HL-60 (cell line): ENCODE measurements around the gene ANO2.

ENCODE experiments used
- DNase-seq, 2 experiments: peaks; one replicate each; pipeline ENCODE4 v3.0.0-alpha.2; 2010 to 2020; ENCODE audit warnings: low read depth in 1 of 2, low spot score in 1 of 2
- H3K27ac ChIP-seq: fragments of 250-450 bp; sonication (Bioruptor Pico); replicated peaks from 2 replicates; pipeline ENCODE4 v1.5.1; 2020; ENCODE audit warnings: mild to moderate bottlenecking, moderate library complexity
- H3K27me3 ChIP-seq: fragments of 250-450 bp; sonication (Bioruptor Pico); 2 replicates; pipeline ENCODE4 v1.5.1; 2021; ENCODE audit warnings: mild to moderate bottlenecking, moderate library complexity; ENCODE audit not compliant: insufficient read depth, poor library complexity, severe bottlenecking
- H3K4me3 ChIP-seq: replicated peaks from 2 replicates; pipeline ENCODE4 v1.5.1; 2011; ENCODE audit warnings: mild to moderate bottlenecking, control low read depth, low read length; ENCODE audit not compliant: insufficient read depth
- CTCF ChIP-seq: IDR thresholded peaks from one replicate; pipeline ENCODE4 v1.5.1; 2011; ENCODE audit warnings: low read length, control low read depth, inconsistent platforms; ENCODE audit not compliant: insufficient read depth
- GABPA ChIP-seq: IDR thresholded peaks from 2 replicates; pipeline ENCODE4 v1.6.1; 2012; ENCODE audit warnings: low read depth
- POLR2AphosphoS5 ChIP-seq: IDR thresholded peaks from 2 replicates; pipeline ENCODE4 v1.6.1; 2012; ENCODE audit warnings: low read depth
- SPI1 ChIP-seq: IDR thresholded peaks from 2 replicates; pipeline ENCODE4 v1.6.1; 2012; ENCODE audit warnings: low read depth, mild to moderate bottlenecking, borderline replicate concordance
- TF ChIP-seq, protein P1 (sequence below): IDR thresholded peaks from 2 replicates; pipeline ENCODE4 v1.6.1; 2012; ENCODE audit warnings: low read depth; ENCODE audit not compliant: insufficient replicate concordance

The ANO2 gene

DNA sequence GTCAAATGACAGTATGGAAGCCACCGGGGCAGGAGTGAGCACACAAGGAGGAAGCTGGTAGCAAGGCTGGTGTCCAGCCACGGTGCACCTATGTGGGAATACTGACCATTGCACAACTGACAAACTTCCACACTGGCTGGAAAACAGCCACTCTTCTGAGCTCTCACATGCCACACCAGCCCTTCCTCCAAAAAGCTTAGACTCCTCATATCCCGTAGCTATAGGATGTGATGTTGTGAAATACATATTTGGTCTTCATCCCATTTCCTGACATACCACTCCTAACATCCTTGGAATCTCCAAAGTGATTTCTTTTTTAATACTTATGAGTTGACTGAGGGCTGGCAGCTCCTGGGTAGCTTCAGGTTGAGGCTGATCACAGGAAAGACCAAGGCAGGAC is 409.5 kb downstream of the ANO2 start:
- Histone ChIP-seq H3K27me3 (no peaks in the 10 kb centered on the region), H3K4me3 (no peak overlapping the region), H3K27ac (no peak overlapping the region)
- no peak for DNase-seq
- TF ChIP-seq, protein P1, sequence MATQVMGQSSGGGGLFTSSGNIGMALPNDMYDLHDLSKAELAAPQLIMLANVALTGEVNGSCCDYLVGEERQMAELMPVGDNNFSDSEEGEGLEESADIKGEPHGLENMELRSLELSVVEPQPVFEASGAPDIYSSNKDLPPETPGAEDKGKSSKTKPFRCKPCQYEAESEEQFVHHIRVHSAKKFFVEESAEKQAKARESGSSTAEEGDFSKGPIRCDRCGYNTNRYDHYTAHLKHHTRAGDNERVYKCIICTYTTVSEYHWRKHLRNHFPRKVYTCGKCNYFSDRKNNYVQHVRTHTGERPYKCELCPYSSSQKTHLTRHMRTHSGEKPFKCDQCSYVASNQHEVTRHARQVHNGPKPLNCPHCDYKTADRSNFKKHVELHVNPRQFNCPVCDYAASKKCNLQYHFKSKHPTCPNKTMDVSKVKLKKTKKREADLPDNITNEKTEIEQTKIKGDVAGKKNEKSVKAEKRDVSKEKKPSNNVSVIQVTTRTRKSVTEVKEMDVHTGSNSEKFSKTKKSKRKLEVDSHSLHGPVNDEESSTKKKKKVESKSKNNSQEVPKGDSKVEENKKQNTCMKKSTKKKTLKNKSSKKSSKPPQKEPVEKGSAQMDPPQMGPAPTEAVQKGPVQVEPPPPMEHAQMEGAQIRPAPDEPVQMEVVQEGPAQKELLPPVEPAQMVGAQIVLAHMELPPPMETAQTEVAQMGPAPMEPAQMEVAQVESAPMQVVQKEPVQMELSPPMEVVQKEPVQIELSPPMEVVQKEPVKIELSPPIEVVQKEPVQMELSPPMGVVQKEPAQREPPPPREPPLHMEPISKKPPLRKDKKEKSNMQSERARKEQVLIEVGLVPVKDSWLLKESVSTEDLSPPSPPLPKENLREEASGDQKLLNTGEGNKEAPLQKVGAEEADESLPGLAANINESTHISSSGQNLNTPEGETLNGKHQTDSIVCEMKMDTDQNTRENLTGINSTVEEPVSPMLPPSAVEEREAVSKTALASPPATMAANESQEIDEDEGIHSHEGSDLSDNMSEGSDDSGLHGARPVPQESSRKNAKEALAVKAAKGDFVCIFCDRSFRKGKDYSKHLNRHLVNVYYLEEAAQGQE, result no peak
- TF ChIP-seq GABPA (no peak), SPI1 (no peak), POLR2AphosphoS5 (no peak), CTCF (no peak)

- Histone ChIP-seq H3K27ac (no peak overlapping the region), H3K27me3 (peaks cover 2% of the 10 kb centered on the region), H3K4me3 (no peak overlapping the region)
- no peak for DNase-seq
- TF ChIP-seq CTCF (no peak), POLR2AphosphoS5 (no peak), SPI1 (no peak), GABPA (no peak)
- TF ChIP-seq, protein P1, result no peak
Observed at GRCh38 chr12:5534426-5535199, 410.4 kb downstream of the ANO2 start.

- peaks cover 2% of the 10 kb centered on the region for H3K27me3 ChIP-seq
- no peak overlapping the region for H3K27ac ChIP-seq
- H3K4me3 ChIP-seq, result no peak overlapping the region
- TF ChIP-seq, protein P1, result no peak
- TF ChIP-seq POLR2AphosphoS5 (no peak), SPI1 (no peak), CTCF (no peak), GABPA (no peak)
- DNase-seq, result no peak
Observed at GRCh38 chr12:5533368-5533767, 411.7 kb downstream of the ANO2 start.
